Naive thymus-derived CD4-positive, alpha-beta T cell (primary cell): ENCODE measurements around the gene ZBBX. TPM values are rescaled to one million over a fixed set of nuclear protein-coding genes. Genes with fewer than 3 reads are reported as not detected.

Source experiments
- polyA plus RNA-seq, 2 donors: library from polyadenylated mRNA; unstranded; fragments of 300-500 nt; fragmentation: Illumina TruSeq; gene quantifications; one replicate each; pipeline ENCODE4 v1.2.3, GENCODE V29; 2021
- total RNA-seq, 6 experiments: library from RNA in 5 of 6; stranded (reverse) in 5 of 6; gene quantifications; 1 replicate in 5 of 6; 2 replicates in 1 of 6; pipeline ENCODE4 v1.2.3 and lab custom pipeline; 2021 to 2026

Gene ZBBX
- total and polyA plus RNA-seq, 7 experiments from 2014 or later = not detected

Other genes starting within 250 kb of the ZBBX start
- gene SERPINI2, start 93.7 kb upstream of the ZBBX start, total RNA-seq = under 1 TPM in 1 of 5 experiments, not detected in 4; 0.74 TPM
- not detected for gene SERPINI2, start 93.7 kb upstream of the ZBBX start, polyA plus RNA-seq